HepG2 (cell line): ENCODE measurements around the gene DMPK. TPM values are rescaled to one million over a fixed set of nuclear protein-coding genes. Genes with fewer than 3 reads are reported as not detected.

ENCODE experiments used
- ATAC-seq: fragments of 200-7000 bp; cut with Tn5 transposase; 3 replicates; pipeline ENCODE4 v1.9.1; 2020; ENCODE audit warnings: mild to moderate bottlenecking, moderate library complexity
- BruUV-seq: library from RNA; stranded (reverse); fragments of 400-500 nt; replicated peaks from 2 replicates; lab custom pipeline; 2021; lab: Mats Ljungman, UMichigan
- CTCF ChIA-PET: fragments of 300-600 bp; formaldehyde crosslinking; extraction: SDS; loops from one replicate; lab custom pipeline; 2021; ENCODE audit warnings: low total read pairs, inconsistent platforms, low intra/inter-chr PET ratio; lab: Yijun Ruan, JAX
- POLR2A ChIA-PET: fragments of 350-600 bp; sonication (Branson Sonifier 250); formaldehyde crosslinking; loops from one replicate; lab custom pipeline; 2020; ENCODE audit warnings: antibody characterized with exemption, inconsistent platforms; lab: Yijun Ruan, JAX
- DNase-seq: peaks from one replicate; pipeline ENCODE4 v3.0.0-alpha.2; 2015; ENCODE audit warnings: low spot score
- FAIRE-seq: peaks from 3 replicates; lab custom pipeline; 2011; peaks lifted over from hg19 to GRCh38; lab: Jason Lieb, UNC
- H2AFZ ChIP-seq: one replicate; pipeline ENCODE4 v1.6.1; 2011; ENCODE audit warnings: low read length, inconsistent platforms
- H3K27ac ChIP-seq: fragments of 300-600 bp; 3 replicates; pipeline ENCODE4 v1.8.0; 2011; ENCODE audit warnings: mixed run types, mild to moderate bottlenecking, mixed read lengths, low read length, inconsistent platforms; ENCODE audit not compliant: insufficient read depth; ENCODE audit errors: extremely low read length
- H3K27me3 ChIP-seq, 2 experiments: fragments of 200-600 bp in 1 of 2; 2 replicates in 1 of 2; 3 replicates in 1 of 2; pipeline versions ENCODE4 v1.6.0 to v1.8.0; 2011; ENCODE audit warnings: low read length in 2 of 2, mild to moderate bottlenecking in 2 of 2, moderate library complexity in 2 of 2, inconsistent platforms in 1 of 2; ENCODE audit not compliant: insufficient read depth in 2 of 2, control insufficient read depth in 1 of 2
- H3K36me3 ChIP-seq, 2 experiments: fragments of 200-600 bp in 1 of 2; replicated peaks in 1 of 2; 2 replicates in 1 of 2; 3 replicates in 1 of 2; pipeline versions ENCODE4 v1.5.1 to v1.8.0; 2011; ENCODE audit warnings: low read length in 2 of 2, inconsistent platforms in 1 of 2; ENCODE audit not compliant: insufficient read depth in 2 of 2, control insufficient read depth in 1 of 2
- H3K4me1 ChIP-seq: 2 replicates; pipeline ENCODE4 v1.5.1; 2012; ENCODE audit warnings: low read length, inconsistent platforms; ENCODE audit not compliant: insufficient read depth
- H3K4me2 ChIP-seq: 2 replicates; pipeline ENCODE4 v1.6.0; 2011; ENCODE audit warnings: low read depth, low read length, inconsistent platforms
- H3K4me3 ChIP-seq, 3 experiments: fragments of 200-600 bp in 1 of 3; sonication (generic), shearing (Covaris generic) in 1 of 3; replicated peaks in 1 of 3; 2 replicates each; pipeline ENCODE4 v1.5.1; 2011 to 2016; ENCODE audit warnings: low read length in 3 of 3, inconsistent platforms in 2 of 3, low read depth in 2 of 3, mild to moderate bottlenecking in 2 of 3, control low read depth in 1 of 3, mixed read lengths in 1 of 3; ENCODE audit not compliant: insufficient read depth in 1 of 3
- H3K79me2 ChIP-seq: one replicate; pipeline ENCODE4 v1.6.1; 2011; ENCODE audit warnings: low read length, inconsistent platforms; ENCODE audit not compliant: insufficient read depth
- H3K9ac ChIP-seq: 2 replicates; pipeline ENCODE4 v1.6.0; 2011; ENCODE audit warnings: mild to moderate bottlenecking, low read depth, low read length, inconsistent platforms; ENCODE audit not compliant: insufficient read depth
- H3K9me3 ChIP-seq: 2 replicates; pipeline ENCODE4 v1.5.1; 2012; ENCODE audit warnings: mild to moderate bottlenecking, low read length
- H4K20me1 ChIP-seq: 2 replicates; pipeline ENCODE4 v1.6.0; 2011; ENCODE audit warnings: inconsistent platforms, mild to moderate bottlenecking, low read length, moderate library complexity; ENCODE audit not compliant: insufficient read depth
- AGO2 ChIP-seq: fragments of 200-400 bp; formaldehyde crosslinking; optimal IDR thresholded peaks from 2 replicates; pipeline ENCODE3; 2017; ENCODE audit warnings: mild to moderate bottlenecking, low read depth, low read length, moderate library complexity
- BORCS8-MEF2B ChIP-seq: sonication (generic); formaldehyde crosslinking; IDR thresholded peaks from 2 replicates; pipeline ENCODE4 v1.8.0; 2022; ENCODE audit warnings: mild to moderate bottlenecking, missing genetic modification reagents
- HNF4G ChIP-seq, 2 experiments: sonication (generic) in 1 of 2; formaldehyde crosslinking in 1 of 2; IDR thresholded peaks; 2 replicates each; pipeline versions ENCODE4 v1.4.0 to v1.6.1; 2011 to 2020; ENCODE audit warnings: borderline replicate concordance in 2 of 2, low read depth in 2 of 2, mild to moderate bottlenecking in 2 of 2, low read length in 1 of 2, missing genetic modification reagents in 1 of 2, moderate library complexity in 1 of 2
- HOXA5 ChIP-seq: sonication (generic); formaldehyde crosslinking; IDR thresholded peaks from 2 replicates; pipeline ENCODE4 v1.4.0; 2020; ENCODE audit warnings: missing genetic modification reagents
- MYC ChIP-seq: sonication (generic); formaldehyde crosslinking; IDR thresholded peaks from 2 replicates; pipeline ENCODE4 v1.9.0; 2021; ENCODE audit warnings: missing genetic modification reagents, borderline replicate concordance
- RBFOX2 ChIP-seq: fragments of 200-400 bp; formaldehyde crosslinking; IDR thresholded peaks from 2 replicates; pipeline ENCODE4 v1.6.1; 2017; ENCODE audit warnings: low read depth, mild to moderate bottlenecking, low read length
- RFX5 ChIP-seq: IDR thresholded peaks from 2 replicates; pipeline ENCODE4 v1.6.1; 2011; ENCODE audit warnings: low read depth, low read length, improper control_type of control experiment
- ZBTB38 ChIP-seq: sonication (generic); formaldehyde crosslinking; IDR thresholded peaks from 2 replicates; pipeline ENCODE4 v1.5.1; 2020; ENCODE audit warnings: mild to moderate bottlenecking, missing genetic modification reagents
- ZNF354B ChIP-seq: sonication (generic); formaldehyde crosslinking; IDR thresholded peaks from 2 replicates; pipeline ENCODE4 v1.8.0; 2022; ENCODE audit warnings: mild to moderate bottlenecking, missing genetic modification reagents
- ZNF510 ChIP-seq: sonication (generic); formaldehyde crosslinking; IDR thresholded peaks from 2 replicates; pipeline ENCODE4 v1.4.0; 2020; ENCODE audit warnings: low read depth, mild to moderate bottlenecking, missing genetic modification reagents
- ZNF782 ChIP-seq: sonication (generic); formaldehyde crosslinking; IDR thresholded peaks from 2 replicates; pipeline ENCODE4 v1.4.0; 2020; ENCODE audit warnings: missing genetic modification reagents, mild to moderate bottlenecking, borderline replicate concordance
- ZSCAN21 ChIP-seq: sonication (generic); formaldehyde crosslinking; IDR thresholded peaks from 2 replicates; pipeline ENCODE4 v1.8.0; 2022; ENCODE audit warnings: mild to moderate bottlenecking, missing genetic modification reagents, moderate library complexity, borderline replicate concordance
- WGBS: methylation state at CpG from one replicate; pipeline ENCODE4 v1.1.6; 2017; ENCODE audit warnings: low lambda C conversion rate; 5-methylcytosine and 5-hydroxymethylcytosine counted together
- in situ Hi-C: cut with HindIII; loops from 2 replicates; pipeline ENCODE4 v1.10.0; 2017; ENCODE audit warnings: low pct_unique_long_range_greater_than_20kb; ENCODE audit not compliant: extremely low pct_ligation_motif_present
- intact Hi-C: fragments of 100-400 bp; cut with micrococcal nuclease; formaldehyde crosslinking; loops from one replicate; pipeline ENCODE4 v1.10.0; 2022; ENCODE audit not compliant: unreplicated experiment
- polyA plus RNA-seq, 8 experiments: library from polyadenylated mRNA; depleted of rRNA in 3 of 8; stranded (reverse) in 7 of 8; unstranded in 1 of 8; fragments of >200 nt; fragmentation: Illumina TruSeq in 4 of 8; extraction: Trizol in 4 of 8; gene quantifications; 2 replicates each; pipeline versions ENCODE4 v1.2.1 to v1.2.3, GENCODE V29; 2011 to 2016; ENCODE audit warnings: low read depth in 4 of 8, missing spikeins in 1 of 8, mixed read lengths in 1 of 8; ENCODE audit not compliant: insufficient read depth in 1 of 8
- total RNA-seq, 5 experiments: library from RNA; depleted of rRNA; stranded (reverse); fragments of >200 nt; fragmentation: Illumina TruSeq; extraction: Trizol; gene quantifications; 2 replicates each; pipeline ENCODE4 v1.2.3, GENCODE V29; 2016; ENCODE audit warnings: low read depth in 1 of 5
- TF ChIP-seq, protein P1 (sequence below): sonication (generic); formaldehyde crosslinking; IDR thresholded peaks from 2 replicates; pipeline ENCODE4 v1.4.0; 2020; ENCODE audit warnings: mild to moderate bottlenecking, missing genetic modification reagents
- TF ChIP-seq, protein P2 (sequence below): sonication (generic); formaldehyde crosslinking; IDR thresholded peaks from 2 replicates; pipeline ENCODE4 v1.8.1; 2023; ENCODE audit warnings: mild to moderate bottlenecking, missing genetic modification reagents
- TF ChIP-seq, protein P3 (sequence below): sonication (generic); formaldehyde crosslinking; IDR thresholded peaks from 2 replicates; pipeline ENCODE4 v1.8.1; 2023; ENCODE audit warnings: mild to moderate bottlenecking, moderate library complexity, missing genetic modification reagents
- TF ChIP-seq, protein P4 (sequence below): sonication (generic); formaldehyde crosslinking; IDR thresholded peaks from 2 replicates; pipeline ENCODE4 v1.4.0; 2020; ENCODE audit warnings: missing genetic modification reagents
- TF ChIP-seq, protein P5 (sequence below): IDR thresholded peaks from 2 replicates; pipeline ENCODE4 v1.6.1; 2016; ENCODE audit warnings: missing genetic modification reagents, missing compliant biosample characterization

The DMPK gene
- total and polyA plus RNA-seq, 2 of the 13 experiments (the other 11 are each of a cell fraction or from before 2014, with no cell fraction given), result 5.3 to 8.8 TPM

DNA sequence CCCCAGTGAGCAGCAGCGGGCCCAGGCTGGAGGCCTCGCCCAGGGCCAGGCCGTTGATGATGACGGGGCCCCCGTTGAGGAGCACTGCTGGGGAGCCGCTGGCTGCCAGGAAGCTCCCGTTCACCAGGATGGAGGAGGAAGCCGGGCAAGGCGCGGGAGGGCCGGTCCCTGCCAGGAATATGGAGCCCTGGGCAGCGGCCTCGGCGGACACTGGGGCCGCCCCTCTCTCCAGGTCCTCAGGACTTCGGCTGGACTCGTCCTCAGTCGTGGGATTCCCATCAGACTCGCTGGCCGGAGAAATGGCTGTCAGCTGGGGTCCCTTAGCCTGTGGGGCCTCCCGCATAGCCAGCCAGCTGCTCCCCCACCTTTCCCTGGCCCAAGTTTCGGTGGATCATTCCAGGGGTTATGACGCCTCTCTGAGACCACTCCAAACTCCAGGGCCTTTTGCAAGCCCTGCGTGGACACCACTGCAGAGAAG is 15.4 kb downstream of the DMPK start:
- BruUV-seq, result no TSS peak
- Histone ChIP-seq H3K9me3 (no peaks in the 10 kb centered on the region), H3K27me3 (peaks cover 6 to 12% of the 10 kb centered on the region in 2 experiments; a peak in 2 of 5 replicates), H3K4me1 (peaks cover 16% of the 10 kb centered on the region), H3K9ac (peak overlapping the region; percentile 91), H3K4me2 (peak overlapping the region; percentile 93), H3K36me3 (no peaks in the 10 kb centered on the region), H4K20me1 (no peaks in the 10 kb centered on the region), H3K27ac (peak overlapping the region; percentile 91), H3K79me2 (peaks cover 3% of the 10 kb centered on the region), H3K4me3 (peak overlapping the region; percentile 75 to 87 (median 76)), H2AFZ (no peak overlapping the region)
- CTCF ChIA-PET, result no interaction called here
- intact Hi-C loops, result loop anchor here (5.0 kb wide), 1 partner anchor 35 kb away; the partner anchor contains the start of genes FBXO46 and MEIOSIN
- no CpG with 5 or more reads among the region's 24 CpGs for WGBS
- no peak for DNase-seq
- ATAC-seq, result no peak
- in situ Hi-C loops, result no loop called here
- POLR2A ChIA-PET, result interaction anchor here (0.5 to 4.7 kb wide), 16 partner anchors 8 to 116 kb away, joined by 3 to 94 read pairs (median 6); partner anchors contain the start of genes DMWD, FBXO46, FOXA3 and QPCTL
- FAIRE-seq, result no peak
- TF ChIP-seq ZBTB38 (CRISPR knock-in tag), result peak; percentile 1; the same call in 1 of the 2 replicates
- TF ChIP-seq ZNF354B (CRISPR knock-in tag), result no peak
- TF ChIP-seq HNF4G (IDR thresholded peaks at IDR 0.05; ENCODE audit: borderline replicate concordance, low read depth, low read length), result no peak
- peak; percentile 18; the same call in 1 of the 2 replicates for TF ChIP-seq HNF4G (CRISPR knock-in tag; IDR thresholded peaks at IDR 0.05; ENCODE audit: borderline replicate concordance, low read depth)
- TF ChIP-seq HOXA5 (CRISPR knock-in tag), result 0 out of 2 replicates have a peak, but pooled peaks have one; percentile 32
- TF ChIP-seq, protein P1, sequence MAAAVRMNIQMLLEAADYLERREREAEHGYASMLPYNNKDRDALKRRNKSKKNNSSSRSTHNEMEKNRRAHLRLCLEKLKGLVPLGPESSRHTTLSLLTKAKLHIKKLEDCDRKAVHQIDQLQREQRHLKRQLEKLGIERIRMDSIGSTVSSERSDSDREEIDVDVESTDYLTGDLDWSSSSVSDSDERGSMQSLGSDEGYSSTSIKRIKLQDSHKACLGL (CRISPR knock-in tag), result no peak
- TF ChIP-seq RFX5, result no peak
- TF ChIP-seq, protein P2, sequence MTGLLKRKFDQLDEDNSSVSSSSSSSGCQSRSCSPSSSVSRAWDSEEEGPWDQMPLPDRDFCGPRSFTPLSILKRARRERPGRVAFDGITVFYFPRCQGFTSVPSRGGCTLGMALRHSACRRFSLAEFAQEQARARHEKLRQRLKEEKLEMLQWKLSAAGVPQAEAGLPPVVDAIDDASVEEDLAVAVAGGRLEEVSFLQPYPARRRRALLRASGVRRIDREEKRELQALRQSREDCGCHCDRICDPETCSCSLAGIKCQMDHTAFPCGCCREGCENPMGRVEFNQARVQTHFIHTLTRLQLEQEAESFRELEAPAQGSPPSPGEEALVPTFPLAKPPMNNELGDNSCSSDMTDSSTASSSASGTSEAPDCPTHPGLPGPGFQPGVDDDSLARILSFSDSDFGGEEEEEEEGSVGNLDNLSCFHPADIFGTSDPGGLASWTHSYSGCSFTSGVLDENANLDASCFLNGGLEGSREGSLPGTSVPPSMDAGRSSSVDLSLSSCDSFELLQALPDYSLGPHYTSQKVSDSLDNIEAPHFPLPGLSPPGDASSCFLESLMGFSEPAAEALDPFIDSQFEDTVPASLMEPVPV, result 0 out of 2 replicates have a peak, but pooled peaks have one; percentile 40
- peak; percentile 50; the same call in 1 of the 2 replicates for TF ChIP-seq RBFOX2
- TF ChIP-seq ZSCAN21 (CRISPR knock-in tag), result 0 out of 2 replicates have a peak, but pooled peaks have one; percentile 24
- TF ChIP-seq, protein P3, sequence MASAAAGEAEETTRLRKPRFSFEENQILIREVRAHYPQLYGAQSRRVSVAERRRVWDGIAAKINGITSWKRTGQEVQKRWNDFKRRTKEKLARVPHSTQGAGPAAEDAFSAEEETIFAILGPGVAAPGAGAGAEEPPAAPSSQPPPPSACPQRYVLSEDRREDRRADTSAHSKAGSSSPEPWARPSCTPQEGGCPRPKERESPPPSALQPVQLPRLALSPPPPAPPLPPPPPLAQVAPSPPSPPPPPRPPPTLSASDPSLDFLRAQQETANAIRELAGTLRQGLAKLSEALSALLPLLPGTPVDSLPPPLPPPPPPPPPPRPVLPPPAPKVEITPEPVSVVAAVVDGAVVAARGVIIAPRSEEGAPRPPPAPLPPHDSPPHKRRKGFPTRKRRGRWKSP (CRISPR knock-in tag), result peak; percentile 24; the same call in 1 of the 2 replicates
- peak; percentile 67; the same call in 1 of the 2 replicates for TF ChIP-seq ZNF510 (CRISPR knock-in tag)
- peak; percentile 8 for TF ChIP-seq AGO2
- TF ChIP-seq BORCS8-MEF2B, result 0 out of 2 replicates have a peak, but pooled peaks have one; percentile 25
- TF ChIP-seq MYC, result 0 out of 2 replicates have a peak, but pooled peaks have one; percentile 1
- TF ChIP-seq, protein P4, sequence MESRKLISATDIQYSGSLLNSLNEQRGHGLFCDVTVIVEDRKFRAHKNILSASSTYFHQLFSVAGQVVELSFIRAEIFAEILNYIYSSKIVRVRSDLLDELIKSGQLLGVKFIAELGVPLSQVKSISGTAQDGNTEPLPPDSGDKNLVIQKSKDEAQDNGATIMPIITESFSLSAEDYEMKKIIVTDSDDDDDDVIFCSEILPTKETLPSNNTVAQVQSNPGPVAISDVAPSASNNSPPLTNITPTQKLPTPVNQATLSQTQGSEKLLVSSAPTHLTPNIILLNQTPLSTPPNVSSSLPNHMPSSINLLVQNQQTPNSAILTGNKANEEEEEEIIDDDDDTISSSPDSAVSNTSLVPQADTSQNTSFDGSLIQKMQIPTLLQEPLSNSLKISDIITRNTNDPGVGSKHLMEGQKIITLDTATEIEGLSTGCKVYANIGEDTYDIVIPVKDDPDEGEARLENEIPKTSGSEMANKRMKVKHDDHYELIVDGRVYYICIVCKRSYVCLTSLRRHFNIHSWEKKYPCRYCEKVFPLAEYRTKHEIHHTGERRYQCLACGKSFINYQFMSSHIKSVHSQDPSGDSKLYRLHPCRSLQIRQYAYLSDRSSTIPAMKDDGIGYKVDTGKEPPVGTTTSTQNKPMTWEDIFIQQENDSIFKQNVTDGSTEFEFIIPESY, result 0 out of 2 replicates have a peak, but pooled peaks have one; percentile 33
- TF ChIP-seq ZNF782, result 0 out of 2 replicates have a peak, but pooled peaks have one; percentile 28
- TF ChIP-seq, protein P5, sequence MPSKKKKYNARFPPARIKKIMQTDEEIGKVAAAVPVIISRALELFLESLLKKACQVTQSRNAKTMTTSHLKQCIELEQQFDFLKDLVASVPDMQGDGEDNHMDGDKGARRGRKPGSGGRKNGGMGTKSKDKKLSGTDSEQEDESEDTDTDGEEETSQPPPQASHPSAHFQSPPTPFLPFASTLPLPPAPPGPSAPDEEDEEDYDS, result no peak
